Common myeloid progenitor, CD34-positive (primary cell): ENCODE data around the gene GJA8.
A peak's percentile ranks its signal among the peaks of the same experiment; 100 is the strongest.

ENCODE experiments used
- CTCF ChIA-PET: fragments of 350-600 bp; sonication (Branson Sonifier 250); formaldehyde crosslinking; loops from one replicate; lab custom pipeline; 2021; ENCODE audit warnings: antibody characterized with exemption; lab: Charles Lee
- POLR2A ChIA-PET: fragments of 350-600 bp; sonication (Branson Sonifier 250); formaldehyde crosslinking; loops from one replicate; lab custom pipeline; 2021; ENCODE audit warnings: antibody characterized with exemption; lab: Charles Lee
- DNase-seq, 3 donors: peaks; one replicate each; pipeline versions ENCODE4 v3.0.0 to v3.0.0-alpha.2; 2013
- H3K27ac ChIP-seq, 2 experiments: 1 replicate in 1 of 2; 2 replicates in 1 of 2; pipeline ENCODE4 v1.7.0; 2013; ENCODE audit warnings: inconsistent platforms in 2 of 2, low read length in 2 of 2, mild to moderate bottlenecking in 2 of 2, low read depth in 1 of 2, moderate library complexity in 1 of 2; ENCODE audit not compliant: severe bottlenecking in 2 of 2, insufficient read depth in 1 of 2, poor library complexity in 1 of 2
- H3K27me3 ChIP-seq, 5 experiments: replicated peaks in 2 of 5; 1 replicate in 3 of 5; 2 replicates in 2 of 5; pipeline versions ENCODE4 v1.6.1 to v1.7.0; 2013; ENCODE audit warnings: low read length in 4 of 5, mild to moderate bottlenecking in 2 of 5, moderate library complexity in 2 of 5, inconsistent platforms in 1 of 5; ENCODE audit not compliant: insufficient read depth in 5 of 5, control insufficient read depth in 4 of 5
- H3K36me3 ChIP-seq, 4 experiments: 1 replicate in 2 of 4; 2 replicates in 2 of 4; pipeline versions ENCODE4 v1.6.1 to v1.7.0; 2013; ENCODE audit warnings: low read length in 3 of 4, control low read depth in 1 of 4, mild to moderate bottlenecking in 1 of 4; ENCODE audit not compliant: control insufficient read depth in 4 of 4, insufficient read depth in 4 of 4
- H3K4me1 ChIP-seq, 4 experiments: 1 replicate in 3 of 4; 2 replicates in 1 of 4; pipeline versions ENCODE4 v1.6.1 to v1.7.1; 2013; ENCODE audit warnings: low read length in 3 of 4, mild to moderate bottlenecking in 3 of 4, control low read depth in 1 of 4, inconsistent platforms in 1 of 4, moderate library complexity in 1 of 4; ENCODE audit not compliant: control insufficient read depth in 4 of 4, insufficient read depth in 4 of 4; ENCODE audit errors: control extremely low read depth in 1 of 4
- H3K4me3 ChIP-seq, 7 experiments: 1 replicate in 4 of 7; 2 replicates in 3 of 7; pipeline versions ENCODE4 v1.5.1 to v1.7.0; 2013; ENCODE audit warnings: mild to moderate bottlenecking in 7 of 7, low read length in 6 of 7, moderate library complexity in 6 of 7, inconsistent platforms in 2 of 7, low read depth in 2 of 7, control low read depth in 1 of 7; ENCODE audit not compliant: insufficient read depth in 4 of 7, control insufficient read depth in 1 of 7; ENCODE audit errors: extremely low read depth in 1 of 7
- H3K9me3 ChIP-seq, 5 experiments: 1 replicate in 4 of 5; 2 replicates in 1 of 5; pipeline versions ENCODE4 v1.6.1 to v1.7.1; 2013; ENCODE audit warnings: low read length in 4 of 5, mild to moderate bottlenecking in 2 of 5, inconsistent platforms in 1 of 5, low read depth in 1 of 5, moderate library complexity in 1 of 5; ENCODE audit not compliant: control insufficient read depth in 4 of 5, insufficient read depth in 2 of 5; ENCODE audit errors: control extremely low read depth in 1 of 5
- WGBS: methylation state at CpG from one replicate; pipeline ENCODE4 v1.1.5; 2013; ENCODE audit not compliant: insufficient coverage; 5-methylcytosine and 5-hydroxymethylcytosine counted together

Gene GJA8

DNA sequence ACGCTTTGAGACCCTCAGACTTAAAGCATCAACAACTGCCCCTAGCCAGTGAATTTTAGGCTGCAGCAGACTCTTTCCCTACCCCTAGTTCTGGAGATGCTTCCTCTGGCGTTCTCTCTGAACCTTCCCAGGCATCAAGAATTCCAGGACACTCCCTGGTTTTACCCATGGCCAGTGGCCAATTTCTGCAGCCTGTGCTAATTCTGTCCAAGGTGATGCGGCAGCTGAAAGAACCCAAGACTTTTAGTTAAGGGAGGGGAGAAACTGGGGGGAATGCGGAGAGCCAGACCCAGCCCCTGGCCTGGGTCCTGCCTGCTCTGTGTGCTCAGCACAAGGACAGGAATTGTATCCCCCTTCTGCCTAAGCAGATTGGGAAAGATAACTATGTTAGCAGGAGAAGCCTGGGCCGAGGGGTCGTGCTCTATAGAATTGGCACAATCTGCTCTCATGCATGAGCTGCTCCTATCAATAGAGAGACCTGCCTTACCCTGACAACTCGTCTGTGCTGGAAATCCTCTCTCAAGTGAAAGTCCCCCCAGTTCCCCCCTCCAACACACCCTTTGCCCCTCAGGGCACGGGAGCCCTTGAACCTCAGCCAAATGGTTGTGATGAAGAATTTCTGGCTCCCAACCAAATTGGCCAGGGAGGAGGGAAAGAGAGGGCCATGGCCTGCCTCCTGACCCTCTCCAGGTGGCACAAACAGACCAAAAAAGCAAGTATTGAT is 5.4 kb upstream of the GJA8 start:
- no peak for DNase-seq
- no peaks in the 10 kb centered on the region for H3K9me3 ChIP-seq
- H3K4me1 ChIP-seq = peaks cover 0 to 5% (median 0%) of the 10 kb centered on the region in 4 experiments
- WGBS = 97% methylated on average over 6 of the region's 8 CpGs
- no peak overlapping the region for H3K4me3 ChIP-seq
- H3K27me3 ChIP-seq = no peaks in the 10 kb centered on the region
- CTCF ChIA-PET = no interaction called here
- POLR2A ChIA-PET = interaction anchor here (0.6 kb wide), 1 partner anchor 529 kb away, joined by 3 read pairs; no protein-coding TSS in a partner anchor
- no peaks in the 10 kb centered on the region for H3K36me3 ChIP-seq
- no peak overlapping the region for H3K27ac ChIP-seq

- no peaks in the 10 kb centered on the region for H3K27me3 ChIP-seq
- H3K36me3 ChIP-seq = no peaks in the 10 kb centered on the region
- 97% methylated on average over 3 of the region's 4 CpGs for WGBS
- DNase-seq = no peak
- H3K27ac ChIP-seq = no peak overlapping the region
- H3K9me3 ChIP-seq = no peaks in the 10 kb centered on the region
- no peak overlapping the region for H3K4me3 ChIP-seq
- ChIA-PET POLR2A (no interaction called here), CTCF (no interaction called here)
- no peaks in the 10 kb centered on the region for H3K4me1 ChIP-seq
Measured at GRCh38 chr1:147897789-147898188, 4.8 kb upstream of the GJA8 start.

- ChIA-PET POLR2A (interaction anchor here (1.1 kb wide), 1 partner anchor 16 kb away, joined by 3 read pairs; no protein-coding TSS in a partner anchor), CTCF (interaction anchor here (1.1 kb wide), 1 partner anchor 12 kb away, joined by 5 read pairs; no protein-coding TSS in a partner anchor)
- Histone ChIP-seq H3K27ac (no peak overlapping the region), H3K4me3 (no peak overlapping the region), H3K9me3 (no peaks in the 10 kb centered on the region), H3K27me3 (no peaks in the 10 kb centered on the region), H3K36me3 (no peaks in the 10 kb centered on the region), H3K4me1 (peaks cover 0 to 7% (median 0%) of the 10 kb centered on the region in 4 experiments)
- peak in 2 of 3 donors; percentile 3 to 4 for DNase-seq
- 50% methylated on average over 2 of the region's 3 CpGs for WGBS
Measured at GRCh38 chr1:147904726-147905125, 2.1 kb downstream of the GJA8 start.

DNA sequence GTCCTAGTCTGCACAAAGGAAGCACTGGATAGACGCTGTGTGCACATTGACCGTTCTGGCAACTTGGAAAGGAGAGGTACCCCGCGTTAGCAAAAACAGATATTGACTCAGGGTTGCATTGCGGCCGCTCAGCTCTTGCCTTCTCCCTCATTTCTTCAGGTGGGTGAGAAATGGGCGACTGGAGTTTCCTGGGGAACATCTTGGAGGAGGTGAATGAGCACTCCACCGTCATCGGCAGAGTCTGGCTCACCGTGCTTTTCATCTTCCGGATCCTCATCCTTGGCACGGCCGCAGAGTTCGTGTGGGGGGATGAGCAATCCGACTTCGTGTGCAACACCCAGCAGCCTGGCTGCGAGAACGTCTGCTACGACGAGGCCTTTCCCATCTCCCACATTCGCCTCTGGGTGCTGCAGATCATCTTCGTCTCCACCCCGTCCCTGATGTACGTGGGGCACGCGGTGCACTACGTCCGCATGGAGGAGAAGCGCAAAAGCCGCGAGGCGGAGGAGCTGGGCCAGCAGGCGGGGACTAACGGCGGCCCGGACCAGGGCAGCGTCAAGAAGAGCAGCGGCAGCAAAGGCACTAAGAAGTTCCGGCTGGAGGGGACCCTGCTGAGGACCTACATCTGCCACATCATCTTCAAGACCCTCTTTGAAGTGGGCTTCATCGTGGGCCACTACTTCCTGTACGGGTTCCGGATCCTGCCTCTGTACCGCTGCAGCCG is 5.4 kb downstream of the GJA8 start:
- POLR2A ChIA-PET = no interaction called here
- no peak for DNase-seq
- Histone ChIP-seq H3K4me3 (no peak overlapping the region), H3K9me3 (no peaks in the 10 kb centered on the region), H3K27me3 (no peaks in the 10 kb centered on the region), H3K36me3 (no peaks in the 10 kb centered on the region), H3K27ac (no peak overlapping the region), H3K4me1 (peaks cover 0 to 7% (median 0%) of the 10 kb centered on the region in 4 experiments)
- CTCF ChIA-PET = no interaction called here
- 98% methylated on average over 36 of the region's 44 CpGs for WGBS

DNA sequence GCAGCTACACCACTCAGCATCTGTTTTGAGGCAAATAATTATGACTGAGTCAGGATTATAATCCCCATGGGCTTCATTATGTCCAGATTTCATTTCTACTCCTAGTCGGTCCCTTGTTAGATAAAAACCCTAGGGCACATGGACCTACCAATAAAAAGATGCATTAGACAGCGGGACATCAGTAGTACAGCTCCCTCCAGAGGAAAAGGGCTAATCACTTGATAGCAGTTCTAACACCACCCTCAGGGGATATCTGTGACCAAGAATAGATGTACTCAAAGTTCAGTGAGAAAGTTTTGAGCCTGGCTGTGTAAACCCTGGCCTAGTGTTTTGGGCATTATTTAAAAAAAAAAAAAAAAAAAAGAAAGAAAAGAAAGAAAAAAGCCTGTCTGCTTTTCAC is 10.0 kb downstream of the GJA8 start:
- no peak overlapping the region for H3K27ac ChIP-seq
- no peak overlapping the region for H3K4me3 ChIP-seq
- H3K9me3 ChIP-seq = peaks cover 0 to 1% (median 0%) of the 10 kb centered on the region in 5 experiments
- no peaks in the 10 kb centered on the region for H3K4me1 ChIP-seq
- H3K36me3 ChIP-seq = no peaks in the 10 kb centered on the region
- ChIA-PET CTCF (no interaction called here), POLR2A (no interaction called here)
- WGBS = 100% methylated on average over 2 of the region's 2 CpGs
- peaks cover 0 to 2% (median 0%) of the 10 kb centered on the region in 5 experiments for H3K27me3 ChIP-seq
- no peak for DNase-seq

DNA sequence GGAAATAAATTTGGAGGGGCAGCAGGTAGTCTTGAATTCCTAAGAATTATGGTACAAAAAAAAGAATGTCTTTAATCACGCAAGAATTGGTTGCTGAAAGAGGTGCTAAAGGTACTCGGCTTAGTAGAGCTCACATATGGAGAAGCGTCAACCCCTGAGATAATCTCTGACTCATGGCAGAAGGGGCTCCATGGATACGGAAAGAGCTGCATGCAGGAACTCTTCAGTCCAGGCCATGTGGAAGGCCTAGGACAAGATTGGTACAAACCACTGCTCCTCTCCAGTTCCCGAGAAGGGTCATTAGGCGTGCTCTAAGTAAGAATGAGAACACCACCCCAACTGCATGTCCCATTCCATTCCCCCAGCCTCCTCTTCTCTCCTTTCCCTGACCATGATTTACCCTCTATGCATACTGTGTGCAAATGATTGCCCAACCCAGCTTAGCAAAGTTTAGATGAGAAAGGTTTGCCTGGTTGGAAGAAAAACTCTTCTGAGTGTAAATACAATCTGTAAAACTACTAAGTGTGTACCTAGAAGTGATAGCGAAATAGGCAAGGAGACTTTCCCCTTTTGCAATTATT is 10.9 kb downstream of the GJA8 start:
- Histone ChIP-seq H3K4me1 (no peaks in the 10 kb centered on the region), H3K36me3 (no peaks in the 10 kb centered on the region), H3K27ac (no peak overlapping the region), H3K4me3 (no peak overlapping the region), H3K27me3 (peaks cover 0 to 2% (median 0%) of the 10 kb centered on the region in 5 experiments), H3K9me3 (peaks cover 0 to 1% (median 0%) of the 10 kb centered on the region in 5 experiments)
- DNase-seq = no peak
- WGBS = 100% methylated on average over 4 of the region's 7 CpGs
- ChIA-PET POLR2A (no interaction called here), CTCF (no interaction called here)

- Histone ChIP-seq H3K27me3 (peaks cover 0 to 2% (median 0%) of the 10 kb centered on the region in 5 experiments), H3K4me1 (no peaks in the 10 kb centered on the region), H3K27ac (no peak overlapping the region), H3K9me3 (peaks cover 0 to 1% (median 0%) of the 10 kb centered on the region in 5 experiments), H3K36me3 (no peaks in the 10 kb centered on the region), H3K4me3 (no peak overlapping the region)
- POLR2A ChIA-PET = no interaction called here
- no peak for DNase-seq
- WGBS = 100% methylated on average over 3 of the region's 6 CpGs
- CTCF ChIA-PET = no interaction called here
Measured at GRCh38 chr1:147919896-147920295, 17.3 kb downstream of the GJA8 start.
